NB4 (cell line): ENCODE data around the gene POU6F2.

Experiments
- CTCF ChIP-seq: IDR thresholded peaks from one replicate; pipeline ENCODE4 v1.5.1; 2012; ENCODE audit warnings: low read depth, low read length
- MAX ChIP-seq: IDR thresholded peaks from 2 replicates; pipeline ENCODE4 v1.6.1; 2011; ENCODE audit warnings: low read depth, low read length
- MYC ChIP-seq: IDR thresholded peaks from 2 replicates; pipeline ENCODE4 v1.6.1; 2011; ENCODE audit warnings: low read depth, low read length
- POLR2A ChIP-seq: IDR thresholded peaks from 2 replicates; pipeline ENCODE4 v1.6.1; 2011; ENCODE audit warnings: mild to moderate bottlenecking; ENCODE audit not compliant: insufficient read length; ENCODE audit errors: extremely low read depth

- TF ChIP-seq CTCF (no peak), POLR2A (no peak), MAX (no peak), MYC (no peak)
Measured at GRCh38 chr7:39504963-39505362, 527.3 kb downstream of the POU6F2 start.
